Loucy (cell line): ENCODE measurements around the gene TNFAIP3.

Source experiments
- EZH2phosphoT487 ChIP-seq: fragments of 200-600 bp; IDR thresholded peaks from 2 replicates; pipeline ENCODE4 v1.6.1; 2018; ENCODE audit warnings: antibody characterized with exemption, mild to moderate bottlenecking, moderate library complexity, borderline replicate concordance
- TF ChIP-seq, protein P1 (sequence below): fragments of 200-600 bp; sonication (generic); conservative IDR thresholded peaks from 2 replicates; pipeline ENCODE4 v1.5.1; 2014; ENCODE audit warnings: mild to moderate bottlenecking, antibody characterized with exemption, low read length

DNA sequence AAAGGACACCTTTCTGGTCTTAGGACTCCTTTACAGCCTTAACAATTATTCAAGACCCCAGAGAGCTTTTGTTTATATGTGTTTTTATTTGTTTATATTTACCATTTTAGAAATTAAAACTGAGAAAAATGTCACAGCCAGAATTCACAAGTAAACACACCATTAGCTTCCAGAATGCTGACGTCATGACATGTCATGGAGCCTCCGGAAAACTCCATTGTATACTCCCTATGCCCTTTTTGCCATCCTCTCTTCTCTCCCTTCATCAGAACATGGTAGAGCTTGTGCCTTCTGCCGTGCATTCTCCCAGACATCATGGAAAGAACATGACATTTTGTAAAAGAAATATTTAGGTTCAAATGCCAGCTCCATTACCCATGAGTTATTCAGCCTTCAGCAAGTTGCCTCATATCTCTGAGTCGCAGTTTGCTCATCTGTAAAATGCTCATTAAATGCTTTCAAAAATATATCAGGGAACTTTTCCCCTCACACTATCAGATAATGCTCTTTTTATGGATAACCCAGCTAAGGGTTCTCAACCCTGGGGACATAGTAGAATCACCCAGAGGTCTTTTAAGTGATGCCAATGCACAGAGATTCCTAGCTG is 27.8 kb downstream of the TNFAIP3 start:
- TF ChIP-seq, protein P1, sequence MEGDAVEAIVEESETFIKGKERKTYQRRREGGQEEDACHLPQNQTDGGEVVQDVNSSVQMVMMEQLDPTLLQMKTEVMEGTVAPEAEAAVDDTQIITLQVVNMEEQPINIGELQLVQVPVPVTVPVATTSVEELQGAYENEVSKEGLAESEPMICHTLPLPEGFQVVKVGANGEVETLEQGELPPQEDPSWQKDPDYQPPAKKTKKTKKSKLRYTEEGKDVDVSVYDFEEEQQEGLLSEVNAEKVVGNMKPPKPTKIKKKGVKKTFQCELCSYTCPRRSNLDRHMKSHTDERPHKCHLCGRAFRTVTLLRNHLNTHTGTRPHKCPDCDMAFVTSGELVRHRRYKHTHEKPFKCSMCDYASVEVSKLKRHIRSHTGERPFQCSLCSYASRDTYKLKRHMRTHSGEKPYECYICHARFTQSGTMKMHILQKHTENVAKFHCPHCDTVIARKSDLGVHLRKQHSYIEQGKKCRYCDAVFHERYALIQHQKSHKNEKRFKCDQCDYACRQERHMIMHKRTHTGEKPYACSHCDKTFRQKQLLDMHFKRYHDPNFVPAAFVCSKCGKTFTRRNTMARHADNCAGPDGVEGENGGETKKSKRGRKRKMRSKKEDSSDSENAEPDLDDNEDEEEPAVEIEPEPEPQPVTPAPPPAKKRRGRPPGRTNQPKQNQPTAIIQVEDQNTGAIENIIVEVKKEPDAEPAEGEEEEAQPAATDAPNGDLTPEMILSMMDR: no peak
- no peak for TF ChIP-seq EZH2phosphoT487
